GM12878 (cell line): ENCODE data around the gene CDC42SE2. TPM values are rescaled to one million over a fixed set of nuclear protein-coding genes. Genes with fewer than 3 reads are reported as not detected.

Experiments used
- ATAC-seq: fragments of 200-7000 bp; cut with Tn5 transposase; 3 replicates; pipeline ENCODE4 v1.9.1; 2020; ENCODE audit warnings: mild to moderate bottlenecking, moderate library complexity
- BruUV-seq: library from RNA; stranded (reverse); fragments of 400-500 nt; replicated peaks from 2 replicates; lab custom pipeline; 2021; lab: Mats Ljungman, UMichigan
- CTCF ChIA-PET: fragments of 300-600 bp; sonication (Branson Sonifier 250); formaldehyde crosslinking; extraction: SDS; loops from one replicate; lab custom pipeline; 2021; ENCODE audit warnings: inconsistent platforms; lab: Yijun Ruan, JAX
- POLR2A ChIA-PET: fragments of 350-600 bp; formaldehyde crosslinking; extraction: SDS; loops from one replicate; lab custom pipeline; 2021; ENCODE audit warnings: inconsistent platforms; lab: Charles Lee
- RAD21 ChIA-PET: fragments of 300-600 bp; sonication (Branson Sonifier 250); formaldehyde crosslinking; loops from one replicate; lab custom pipeline; 2023; ENCODE audit warnings: antibody characterized with exemption; ENCODE audit not compliant: unreplicated experiment; lab: Charles Lee
- SMC1A ChIA-PET: fragments of 300-600 bp; sonication (Branson Sonifier 250); formaldehyde crosslinking; loops from one replicate; lab custom pipeline; 2023; ENCODE audit not compliant: unreplicated experiment, uncharacterized antibody; lab: Charles Lee
- DNase-seq: peaks from one replicate; pipeline ENCODE4 v3.0.0-alpha.2; 2011; ENCODE audit warnings: low read depth, low spot score
- FAIRE-seq: peaks from 3 replicates; lab custom pipeline; 2011; peaks lifted over from hg19 to GRCh38; lab: Jason Lieb, UNC
- H2AFZ ChIP-seq: 2 replicates; pipeline ENCODE4 v1.6.0; 2011; ENCODE audit warnings: low read depth, low read length, control low read depth; ENCODE audit not compliant: control insufficient read depth
- H3K27ac ChIP-seq: 2 replicates; pipeline ENCODE4 v1.5.1; 2011; ENCODE audit warnings: control low read depth; ENCODE audit not compliant: control insufficient read depth, insufficient read depth
- H3K27me3 ChIP-seq, 2 experiments: replicated peaks in 1 of 2; 2 replicates each; pipeline versions ENCODE4 v1.6.0 to v1.6.1; 2011; ENCODE audit warnings: low read length in 1 of 2; ENCODE audit not compliant: control insufficient read depth in 2 of 2, insufficient read depth in 2 of 2
- H3K36me3 ChIP-seq, 2 experiments: 2 replicates each; pipeline ENCODE4 v1.5.1; 2011; ENCODE audit warnings: low read length in 1 of 2; ENCODE audit not compliant: control insufficient read depth in 2 of 2, insufficient read depth in 2 of 2
- H3K4me1 ChIP-seq: 2 replicates; pipeline ENCODE4 v1.6.1; 2011; ENCODE audit warnings: mild to moderate bottlenecking, low read length, moderate library complexity, mixed read lengths; ENCODE audit not compliant: control insufficient read depth, insufficient read depth
- H3K4me2 ChIP-seq: 2 replicates; pipeline ENCODE4 v1.6.0; 2011; ENCODE audit warnings: control low read depth; ENCODE audit not compliant: control insufficient read depth, insufficient read depth
- H3K4me3 ChIP-seq: fragments of 200-600 bp; sonication (generic); 2 replicates; pipeline ENCODE4 v1.5.1; 2016
- H3K79me2 ChIP-seq: 2 replicates; pipeline ENCODE4 v1.6.0; 2011; ENCODE audit warnings: low read length; ENCODE audit not compliant: control insufficient read depth, insufficient read depth
- H3K9ac ChIP-seq: 2 replicates; pipeline ENCODE4 v1.8.0; 2011; ENCODE audit warnings: low read length, control low read depth, mixed read lengths; ENCODE audit not compliant: control insufficient read depth, insufficient read depth
- H3K9me3 ChIP-seq: replicated peaks from 3 replicates; pipeline ENCODE4 v1.5.1; 2011; ENCODE audit warnings: mild to moderate bottlenecking, low read length; ENCODE audit not compliant: control insufficient read depth, insufficient read depth
- H4K20me1 ChIP-seq: 2 replicates; pipeline ENCODE4 v1.6.0; 2011; ENCODE audit not compliant: control insufficient read depth, insufficient read depth
- CBX5 ChIP-seq: sonication (generic); IDR thresholded peaks from 2 replicates; pipeline ENCODE4 v1.6.1; 2016; ENCODE audit warnings: low read depth, moderate library complexity, mild to moderate bottlenecking, inconsistent platforms
- IKZF2 ChIP-seq, 2 experiments: fragments of 450-650 bp; IDR thresholded peaks; 2 replicates each; pipeline ENCODE4 v1.6.1; 2017; ENCODE audit warnings: mild to moderate bottlenecking in 2 of 2, moderate library complexity in 2 of 2
- IRF4 ChIP-seq: IDR thresholded peaks from 2 replicates; pipeline ENCODE4 v1.6.1; 2011; ENCODE audit warnings: low read depth, low read length
- MTA2 ChIP-seq: fragments of 450-650 bp; IDR thresholded peaks from 2 replicates; pipeline ENCODE4 v1.6.1; 2016; ENCODE audit warnings: low read depth, mild to moderate bottlenecking, moderate library complexity
- NR2F1 ChIP-seq: fragments of 450-650 bp; conservative IDR thresholded peaks from 2 replicates; pipeline ENCODE4 v1.6.1; 2017; ENCODE audit warnings: mild to moderate bottlenecking
- PAX5 ChIP-seq: IDR thresholded peaks from 2 replicates; pipeline ENCODE4 v1.6.1; 2011; ENCODE audit warnings: low read depth, low read length, borderline replicate concordance
- RAD51 ChIP-seq: fragments of 450-650 bp; IDR thresholded peaks from 2 replicates; pipeline ENCODE4 v1.6.1; 2016; ENCODE audit warnings: moderate library complexity, mild to moderate bottlenecking, inconsistent platforms
- RELA ChIP-seq: fragments of 450-650 bp; IDR thresholded peaks from 2 replicates; pipeline ENCODE4 v1.8.0; 2014; ENCODE audit warnings: borderline replicate concordance; ENCODE audit not compliant: partially characterized antibody
- TBL1XR1 ChIP-seq: IDR thresholded peaks from 2 replicates; pipeline ENCODE4 v1.6.1; 2012; ENCODE audit warnings: low read depth, low read length, improper control_type of control experiment
- TCF7 ChIP-seq: IDR thresholded peaks from 2 replicates; pipeline ENCODE4 v1.6.1; 2014; ENCODE audit warnings: antibody characterized with exemption, borderline replicate concordance
- ZNF384 ChIP-seq: IDR thresholded peaks from 2 replicates; pipeline ENCODE4 v1.6.1; 2012; ENCODE audit warnings: low read depth, mild to moderate bottlenecking, low read length, improper control_type of control experiment, borderline replicate concordance
- ZNF622 ChIP-seq: fragments of 450-650 bp; IDR thresholded peaks from 2 replicates; pipeline ENCODE4 v1.6.1; 2017; ENCODE audit warnings: mild to moderate bottlenecking, inconsistent platforms
- WGBS: methylation state at CpG from one replicate; pipeline ENCODE4 v1.1.6; 2016; ENCODE audit warnings: low lambda C conversion rate; ENCODE audit not compliant: insufficient replicate concordance, insufficient coverage; ENCODE audit errors: missing lambda C conversion rate; 5-methylcytosine and 5-hydroxymethylcytosine counted together
- in situ Hi-C: fragments of 300-500 bp; cut with MboI; formaldehyde crosslinking; loops from 9 replicates; pipeline ENCODE4 v1.14.3; 2018; ENCODE audit warnings: mixed read lengths
- intact Hi-C: fragments of 100-400 bp; cut with micrococcal nuclease; formaldehyde crosslinking; loops from one replicate; pipeline ENCODE4 v1.14.2; 2022; ENCODE audit not compliant: unreplicated experiment
- polyA plus RNA-seq, 11 experiments: library from polyadenylated mRNA; depleted of rRNA in 4 of 11; unstranded in 6 of 11; stranded (reverse) in 5 of 11; fragments of >200 nt; fragmentation: Nextera tagmentation in 4 of 11; fragmentation: Illumina TruSeq in 1 of 11; extraction: Ambion mirVana in 4 of 11; extraction: Trizol in 1 of 11; gene quantifications; 1 replicate in 1 of 11; 2 replicates in 10 of 11; pipeline versions ENCODE4 v1.2.1 to v1.2.3, GENCODE V29; 2011 to 2016; ENCODE audit warnings: inconsistent platforms in 2 of 11, missing spikeins in 2 of 11, low read depth in 1 of 11
- total RNA-seq, 4 experiments: library from RNA; depleted of rRNA in 3 of 4; stranded (reverse); fragments of >200 nt in 3 of 4; fragmentation: Illumina TruSeq in 1 of 4; extraction: Trizol in 1 of 4; gene quantifications; 2 replicates each; pipeline versions ENCODE4 v1.2.1 to v1.2.3, GENCODE V29; 2013 to 2021
- TF ChIP-seq, protein P1 (sequence below): fragments of 450-650 bp; IDR thresholded peaks from 2 replicates; pipeline ENCODE4 v1.6.1; 2017; ENCODE audit warnings: mild to moderate bottlenecking, low read depth, inconsistent platforms; ENCODE audit not compliant: poor library complexity, severe bottlenecking
- TF ChIP-seq, protein P2 (sequence below): fragments of 450-650 bp; IDR thresholded peaks from 2 replicates; pipeline ENCODE4 v1.6.1; 2016; ENCODE audit warnings: mild to moderate bottlenecking
- TF ChIP-seq, protein P3 (sequence below): IDR thresholded peaks from 2 replicates; pipeline ENCODE4 v1.6.1; 2012; ENCODE audit warnings: mild to moderate bottlenecking, low read depth, low read length
- TF ChIP-seq, protein P4 (sequence below): fragments of 450-650 bp; IDR thresholded peaks from 2 replicates; pipeline ENCODE4 v1.6.1; 2014; ENCODE audit warnings: mild to moderate bottlenecking

CDC42SE2 gene
- total and polyA plus RNA-seq, 10 of the 15 experiments (the other 5 are each of a cell fraction or from before 2014, with no cell fraction given): 57.0 to 148 (median 80.3) TPM

DNA sequence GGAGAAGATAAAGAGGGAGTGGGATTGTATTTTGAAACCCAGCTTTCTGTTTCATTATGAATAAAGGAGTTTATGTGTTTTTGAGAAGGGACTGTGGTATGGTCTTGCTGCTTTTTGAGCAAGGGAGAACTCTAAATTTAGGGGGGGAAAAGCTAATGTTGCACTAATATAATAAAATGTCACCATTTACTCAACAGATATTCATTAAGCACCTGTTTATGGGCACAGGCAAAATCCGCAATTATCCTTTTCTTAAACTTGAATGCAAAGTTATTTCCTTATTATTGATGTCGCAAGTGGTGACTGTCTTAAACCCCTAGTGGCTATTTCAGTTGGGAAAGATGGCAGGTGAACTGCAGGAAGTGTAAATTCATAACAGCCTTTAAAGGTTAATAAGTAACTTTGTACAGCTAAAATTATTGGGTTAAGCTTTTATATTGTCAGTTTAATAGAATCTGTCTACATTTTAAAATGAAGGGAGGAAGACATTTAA lies 1.5 kb downstream of the CDC42SE2 start:
- H3K27me3 ChIP-seq: no peaks in the 10 kb centered on the region
- in situ Hi-C loops (no loop called here), intact Hi-C loops (loop anchor here (1.0 to 2.0 kb wide), 2 partner anchors 56 to 101 kb away; partner anchors contain the start of gene HINT1)
- H3K4me3 ChIP-seq: peak overlapping the region; percentile 86
- H3K9me3 ChIP-seq: no peaks in the 10 kb centered on the region
- H2AFZ ChIP-seq: no peak overlapping the region
- H3K36me3 ChIP-seq: no peaks in the 10 kb centered on the region
- H3K9ac ChIP-seq: peak overlapping the region; percentile 97
- 0% methylated on average over 2 of the region's 2 CpGs for WGBS
- no TSS peak for BruUV-seq
- ChIA-PET SMC1A (interaction anchor here (1.1 to 41.3 kb wide), 30 partner anchors 10 to 151 kb away, joined by 3 to 1218 read pairs (median 6); partner anchors contain the start of gene HINT1), RAD21 (interaction anchor here (0.6 to 16.1 kb wide), 23 partner anchors 10 to 157 kb away, joined by 3 to 302 read pairs (median 8); partner anchors contain the start of gene HINT1), CTCF (interaction anchor here (0.7 to 9.5 kb wide), 22 partner anchors 10 to 154 kb away, joined by 3 to 65 read pairs (median 6); partner anchors contain the start of gene HINT1), POLR2A (interaction anchor here (0.7 to 7.0 kb wide), 14 partner anchors 9 to 151 kb away, joined by 3 to 309 read pairs (median 11); no protein-coding TSS in a partner anchor)
- H3K79me2 ChIP-seq: peaks cover 87% of the 10 kb centered on the region
- no peak overlapping the region for H3K4me2 ChIP-seq
- FAIRE-seq (peak; percentile 59), DNase-seq (no peak), ATAC-seq (peak; percentile 34)
- H3K27ac ChIP-seq: peak overlapping the region; percentile 96
- H4K20me1 ChIP-seq: no peaks in the 10 kb centered on the region
- H3K4me1 ChIP-seq: peaks cover 7% of the 10 kb centered on the region
- TF ChIP-seq RAD51 (0 out of 2 replicates have a peak, but pooled peaks have one; percentile 19), TCF7 (no peak), IKZF2 (IDR thresholded peaks at IDR 0.05) (peak; percentile 80 to 86), TBL1XR1 (no peak), ZNF384 (no peak), ZNF622 (no peak), MTA2 (peak; percentile 68), PAX5 (no peak), NR2F1 (no peak), IRF4 (no peak), RELA (no peak), CBX5 (no peak)
- TF ChIP-seq, protein P1, sequence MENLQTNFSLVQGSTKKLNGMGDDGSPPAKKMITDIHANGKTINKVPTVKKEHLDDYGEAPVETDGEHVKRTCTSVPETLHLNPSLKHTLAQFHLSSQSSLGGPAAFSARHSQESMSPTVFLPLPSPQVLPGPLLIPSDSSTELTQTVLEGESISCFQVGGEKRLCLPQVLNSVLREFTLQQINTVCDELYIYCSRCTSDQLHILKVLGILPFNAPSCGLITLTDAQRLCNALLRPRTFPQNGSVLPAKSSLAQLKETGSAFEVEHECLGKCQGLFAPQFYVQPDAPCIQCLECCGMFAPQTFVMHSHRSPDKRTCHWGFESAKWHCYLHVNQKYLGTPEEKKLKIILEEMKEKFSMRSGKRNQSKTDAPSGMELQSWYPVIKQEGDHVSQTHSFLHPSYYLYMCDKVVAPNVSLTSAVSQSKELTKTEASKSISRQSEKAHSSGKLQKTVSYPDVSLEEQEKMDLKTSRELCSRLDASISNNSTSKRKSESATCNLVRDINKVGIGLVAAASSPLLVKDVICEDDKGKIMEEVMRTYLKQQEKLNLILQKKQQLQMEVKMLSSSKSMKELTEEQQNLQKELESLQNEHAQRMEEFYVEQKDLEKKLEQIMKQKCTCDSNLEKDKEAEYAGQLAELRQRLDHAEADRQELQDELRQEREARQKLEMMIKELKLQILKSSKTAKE: peak; percentile 80
- TF ChIP-seq, protein P2, sequence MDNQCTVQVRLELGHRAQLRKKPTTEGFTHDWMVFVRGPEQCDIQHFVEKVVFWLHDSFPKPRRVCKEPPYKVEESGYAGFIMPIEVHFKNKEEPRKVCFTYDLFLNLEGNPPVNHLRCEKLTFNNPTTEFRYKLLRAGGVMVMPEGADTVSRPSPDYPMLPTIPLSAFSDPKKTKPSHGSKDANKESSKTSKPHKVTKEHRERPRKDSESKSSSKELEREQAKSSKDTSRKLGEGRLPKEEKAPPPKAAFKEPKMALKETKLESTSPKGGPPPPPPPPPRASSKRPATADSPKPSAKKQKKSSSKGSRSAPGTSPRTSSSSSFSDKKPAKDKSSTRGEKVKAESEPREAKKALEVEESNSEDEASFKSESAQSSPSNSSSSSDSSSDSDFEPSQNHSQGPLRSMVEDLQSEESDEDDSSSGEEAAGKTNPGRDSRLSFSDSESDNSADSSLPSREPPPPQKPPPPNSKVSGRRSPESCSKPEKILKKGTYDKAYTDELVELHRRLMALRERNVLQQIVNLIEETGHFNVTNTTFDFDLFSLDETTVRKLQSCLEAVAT: peak; percentile 80; the same call in 1 of the 2 replicates
- TF ChIP-seq, protein P3, sequence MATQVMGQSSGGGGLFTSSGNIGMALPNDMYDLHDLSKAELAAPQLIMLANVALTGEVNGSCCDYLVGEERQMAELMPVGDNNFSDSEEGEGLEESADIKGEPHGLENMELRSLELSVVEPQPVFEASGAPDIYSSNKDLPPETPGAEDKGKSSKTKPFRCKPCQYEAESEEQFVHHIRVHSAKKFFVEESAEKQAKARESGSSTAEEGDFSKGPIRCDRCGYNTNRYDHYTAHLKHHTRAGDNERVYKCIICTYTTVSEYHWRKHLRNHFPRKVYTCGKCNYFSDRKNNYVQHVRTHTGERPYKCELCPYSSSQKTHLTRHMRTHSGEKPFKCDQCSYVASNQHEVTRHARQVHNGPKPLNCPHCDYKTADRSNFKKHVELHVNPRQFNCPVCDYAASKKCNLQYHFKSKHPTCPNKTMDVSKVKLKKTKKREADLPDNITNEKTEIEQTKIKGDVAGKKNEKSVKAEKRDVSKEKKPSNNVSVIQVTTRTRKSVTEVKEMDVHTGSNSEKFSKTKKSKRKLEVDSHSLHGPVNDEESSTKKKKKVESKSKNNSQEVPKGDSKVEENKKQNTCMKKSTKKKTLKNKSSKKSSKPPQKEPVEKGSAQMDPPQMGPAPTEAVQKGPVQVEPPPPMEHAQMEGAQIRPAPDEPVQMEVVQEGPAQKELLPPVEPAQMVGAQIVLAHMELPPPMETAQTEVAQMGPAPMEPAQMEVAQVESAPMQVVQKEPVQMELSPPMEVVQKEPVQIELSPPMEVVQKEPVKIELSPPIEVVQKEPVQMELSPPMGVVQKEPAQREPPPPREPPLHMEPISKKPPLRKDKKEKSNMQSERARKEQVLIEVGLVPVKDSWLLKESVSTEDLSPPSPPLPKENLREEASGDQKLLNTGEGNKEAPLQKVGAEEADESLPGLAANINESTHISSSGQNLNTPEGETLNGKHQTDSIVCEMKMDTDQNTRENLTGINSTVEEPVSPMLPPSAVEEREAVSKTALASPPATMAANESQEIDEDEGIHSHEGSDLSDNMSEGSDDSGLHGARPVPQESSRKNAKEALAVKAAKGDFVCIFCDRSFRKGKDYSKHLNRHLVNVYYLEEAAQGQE: no peak
- TF ChIP-seq, protein P4, sequence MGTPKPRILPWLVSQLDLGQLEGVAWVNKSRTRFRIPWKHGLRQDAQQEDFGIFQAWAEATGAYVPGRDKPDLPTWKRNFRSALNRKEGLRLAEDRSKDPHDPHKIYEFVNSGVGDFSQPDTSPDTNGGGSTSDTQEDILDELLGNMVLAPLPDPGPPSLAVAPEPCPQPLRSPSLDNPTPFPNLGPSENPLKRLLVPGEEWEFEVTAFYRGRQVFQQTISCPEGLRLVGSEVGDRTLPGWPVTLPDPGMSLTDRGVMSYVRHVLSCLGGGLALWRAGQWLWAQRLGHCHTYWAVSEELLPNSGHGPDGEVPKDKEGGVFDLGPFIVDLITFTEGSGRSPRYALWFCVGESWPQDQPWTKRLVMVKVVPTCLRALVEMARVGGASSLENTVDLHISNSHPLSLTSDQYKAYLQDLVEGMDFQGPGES: no peak
